Measurements from ENCODE around the gene WWP2. TPM values are rescaled to one million over a fixed set of nuclear protein-coding genes. Genes with fewer than 3 reads are reported as not detected.

The WWP2 gene
- total RNA-seq, 1 experiment from 2014 or later = 40.2 TPM

GRCh38 chr16:69904495-69905170 is 142.5 kb downstream of the WWP2 start:
- peak overlapping the region; percentile 79 to 97 (median 87) for H3K27ac Mint-ChIP-seq
- H3K4me3 Mint-ChIP-seq = no peak overlapping the region
- no peak overlapping the region for H2BK120ac ChIP-seq (ENCODE audit: low read depth, low read length, poor library complexity, severe bottlenecking)
- H3K36me3 Mint-ChIP-seq (ENCODE audit: insufficient read depth in 1 of 3, low read depth in 3 of 3) = peaks cover 10 to 21% (median 15%) of the 10 kb centered on the region in 3 experiments; a peak in 6 of 7 replicates
- WGBS (ENCODE audit: extremely low coverage, insufficient read length, low lambda C conversion rate) = no CpG with 5 or more reads among the region's 9 CpGs
- no peak overlapping the region for H3K14ac ChIP-seq (ENCODE audit: insufficient read depth, low read length)
- no peak overlapping the region for H3K23ac ChIP-seq (ENCODE audit: insufficient read length, low read depth, low read length)
- H3K4me1 Mint-ChIP-seq = peaks cover 8 to 12% of the 10 kb centered on the region in 2 experiments
- H3K27me3 ChIP-seq (ENCODE audit: insufficient read depth, low read length) = no peaks in the 10 kb centered on the region
- H3K27me3 Mint-ChIP-seq (ENCODE audit: low read depth) = no peaks in the 10 kb centered on the region
- no peak overlapping the region for H3K18ac ChIP-seq (ENCODE audit: insufficient read length, low read depth, low read length)
- no peaks in the 10 kb centered on the region for H3K9me3 ChIP-seq (ENCODE audit: control insufficient read depth, low read depth, low read length)
- TF ChIP-seq CTCF (conservative IDR thresholded peaks at IDR 0.05) = no peak
- no peak overlapping the region for H3T11ph ChIP-seq (ENCODE audit: low read length)
- H3K56ac ChIP-seq (ENCODE audit: insufficient read length, low read depth, low read length) = no peak overlapping the region
- no peak overlapping the region for H2BK15ac ChIP-seq (ENCODE audit: low read depth, low read length)
- no peak overlapping the region for H4K8ac ChIP-seq (replicated peaks; ENCODE audit: insufficient read length, low read depth, low read length)
- peak overlapping the region; percentile 33 for H3K27ac ChIP-seq (ENCODE audit: insufficient read length, low read depth, low read length)
- no peaks in the 10 kb centered on the region for H3K79me2 ChIP-seq (ENCODE audit: insufficient read depth, low read length)
- no peak overlapping the region for H4K5ac ChIP-seq (ENCODE audit: insufficient read length, low read depth, low read length)
- H3K4me2 ChIP-seq (ENCODE audit: insufficient read depth, insufficient read length, low read length) = no peak overlapping the region
- no peaks in the 10 kb centered on the region for H3K23me2 ChIP-seq (ENCODE audit: insufficient read length, low read depth, low read length, poor library complexity, severe bottlenecking)
- H3K9me3 Mint-ChIP-seq = no peaks in the 10 kb centered on the region; a peak in 1 of 5 replicates
- peak; percentile 51 for DNase-seq
- H3K4me1 ChIP-seq (ENCODE audit: insufficient read depth, low read length) = no peaks in the 10 kb centered on the region
- H2BK12ac ChIP-seq (ENCODE audit: insufficient read length, low read depth, low read length) = no peak overlapping the region
- H2AK5ac ChIP-seq (ENCODE audit: insufficient read length, low read length) = no peak overlapping the region
- H2BK20ac ChIP-seq (ENCODE audit: low read depth, low read length, poor library complexity, severe bottlenecking) = no peak overlapping the region
- H4K20me1 ChIP-seq (ENCODE audit: control insufficient read depth, insufficient read depth, insufficient read length) = no peaks in the 10 kb centered on the region
- no peak overlapping the region for H3K9ac ChIP-seq (ENCODE audit: extremely low read depth, insufficient read length, low read length)
- H3K4ac ChIP-seq (ENCODE audit: low read depth, low read length) = no peak overlapping the region
- H4K91ac ChIP-seq (ENCODE audit: insufficient read length, low read depth, low read length) = no peak overlapping the region
- no peak overlapping the region for H2AFZ ChIP-seq (ENCODE audit: low read length)
- H2BK5ac ChIP-seq (ENCODE audit: insufficient read length, low read length) = no peak overlapping the region
- no peaks in the 10 kb centered on the region for H3K79me1 ChIP-seq (ENCODE audit: insufficient read depth, low read depth, low read length, poor library complexity, severe bottlenecking)

All from H9 (cell line).